Measurements from ENCODE around the gene NUDC.

The NUDC gene

GRCh38 chr1:26949926-26950319 lies 28.4 kb downstream of the NUDC start:
- DNase-seq (ENCODE audit: low read depth), result no peak
- in situ Hi-C loops (cut with HindIII; ENCODE audit: low sequenced_read_pairs), result no loop called here
- no peak for TF ChIP-seq CTCF (IDR thresholded peaks at IDR 0.05; ENCODE audit: low read depth, low read length, missing control alignments)
- no peak overlapping the region for H3K4me3 ChIP-seq (ENCODE audit: low read depth, low read length)

DNA sequence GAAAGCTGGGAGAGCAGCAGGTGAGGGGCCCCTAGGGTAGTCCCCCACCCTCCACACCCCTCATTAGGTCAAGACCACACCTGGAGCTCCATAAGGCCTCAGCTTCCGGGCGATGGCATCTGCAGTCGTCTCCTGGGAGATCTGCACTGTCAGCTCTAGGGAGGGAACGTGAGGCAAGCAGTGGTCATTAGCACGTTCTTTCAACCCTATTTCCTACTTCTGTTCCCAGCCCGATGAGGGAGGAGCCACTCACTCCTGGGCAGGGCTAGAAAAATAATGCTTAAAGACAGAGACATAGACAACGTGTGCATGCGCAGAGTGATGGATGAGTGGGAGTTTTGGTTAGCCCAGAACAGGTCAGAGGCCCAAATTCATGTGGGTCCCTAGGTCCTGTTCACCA lies 29.1 kb downstream of the NUDC start:
- TF ChIP-seq CTCF (IDR thresholded peaks at IDR 0.05; ENCODE audit: low read depth, low read length, missing control alignments), result no peak
- no peak overlapping the region for H3K4me3 ChIP-seq (ENCODE audit: low read depth, low read length)
- in situ Hi-C loops (cut with HindIII; ENCODE audit: low sequenced_read_pairs), result no loop called here
- no peak for DNase-seq (ENCODE audit: low read depth)

DNA sequence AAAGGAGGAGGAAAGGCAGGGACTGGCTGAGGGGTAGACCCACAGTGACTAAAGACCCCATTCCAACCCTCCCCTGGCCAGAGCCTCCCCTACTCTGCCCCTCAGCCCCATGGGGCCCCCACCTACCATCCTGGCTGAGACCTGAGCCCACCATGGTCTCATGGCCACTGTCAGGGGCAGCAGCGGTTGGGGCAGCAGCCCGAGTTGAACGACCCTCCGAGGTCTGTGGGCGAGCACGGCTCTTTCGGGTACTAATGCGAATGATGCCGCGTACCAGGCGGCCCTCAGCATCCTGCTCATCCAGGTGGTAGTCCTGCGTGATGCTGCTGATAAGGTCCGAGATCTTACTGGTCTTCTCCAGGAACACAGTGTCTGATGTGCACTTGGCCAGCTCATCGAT lies 29.7 kb downstream of the NUDC start:
- TF ChIP-seq CTCF (IDR thresholded peaks at IDR 0.05; ENCODE audit: low read depth, low read length, missing control alignments), result no peak
- H3K4me3 ChIP-seq (ENCODE audit: low read depth, low read length), result no peak overlapping the region
- in situ Hi-C loops (cut with HindIII; ENCODE audit: low sequenced_read_pairs), result no loop called here
- DNase-seq (ENCODE audit: low read depth), result no peak

GRCh38 chr1:26951821-26952497 lies 30.4 kb downstream of the NUDC start:
- no peak for TF ChIP-seq CTCF (IDR thresholded peaks at IDR 0.05; ENCODE audit: low read depth, low read length, missing control alignments)
- no peak for DNase-seq (ENCODE audit: low read depth)
- in situ Hi-C loops (cut with HindIII; ENCODE audit: low sequenced_read_pairs), result no loop called here
- no peak overlapping the region for H3K4me3 ChIP-seq (ENCODE audit: low read depth, low read length)

DNA sequence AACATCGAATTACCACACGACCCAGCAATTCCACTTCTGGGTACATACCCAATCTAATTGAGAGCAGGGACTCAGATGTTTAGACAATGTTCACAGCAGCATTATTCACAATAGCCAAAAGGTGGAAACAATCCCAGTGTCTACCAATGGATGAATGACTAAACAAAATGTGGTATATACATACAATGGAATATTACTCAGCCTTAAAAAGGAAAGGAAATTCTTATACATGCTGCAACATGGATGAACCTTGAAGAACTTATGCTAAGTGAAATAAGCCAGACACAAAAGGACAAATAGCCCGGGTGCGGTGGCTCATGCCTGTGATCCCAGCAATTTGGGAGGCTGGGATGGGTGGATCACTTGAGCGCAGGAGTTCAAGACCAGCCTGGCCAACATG lies 31.8 kb downstream of the NUDC start:
- no peak for DNase-seq (ENCODE audit: low read depth)
- in situ Hi-C loops (cut with HindIII; ENCODE audit: low sequenced_read_pairs), result no loop called here
- TF ChIP-seq CTCF (IDR thresholded peaks at IDR 0.05; ENCODE audit: low read depth, low read length, missing control alignments), result no peak
- no peak overlapping the region for H3K4me3 ChIP-seq (ENCODE audit: low read depth, low read length)

DNA sequence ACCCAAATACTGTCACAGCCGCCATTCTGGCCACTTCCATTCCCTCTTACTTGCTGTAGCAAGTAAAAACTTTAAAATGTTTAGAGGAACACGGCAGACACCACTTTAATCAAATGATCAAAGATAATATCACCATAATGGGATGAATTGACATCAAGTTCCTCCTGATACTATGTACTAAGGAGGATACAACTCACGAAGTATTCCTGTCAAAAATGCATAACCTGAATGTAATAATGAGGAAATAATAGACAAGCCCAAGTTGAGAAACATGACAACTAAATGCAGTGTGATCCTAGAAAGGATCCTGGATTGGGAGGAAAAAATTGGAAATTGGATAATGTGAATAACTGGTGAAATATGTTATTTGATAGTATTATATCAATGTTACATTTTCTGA lies 34.8 kb downstream of the NUDC start:
- no peak for DNase-seq (ENCODE audit: low read depth)
- no peak overlapping the region for H3K4me3 ChIP-seq (ENCODE audit: low read depth, low read length)
- TF ChIP-seq CTCF (IDR thresholded peaks at IDR 0.05; ENCODE audit: low read depth, low read length, missing control alignments), result no peak
- in situ Hi-C loops (cut with HindIII; ENCODE audit: low sequenced_read_pairs), result no loop called here

Measured in astrocyte of the cerebellum (primary cell).